Activated naive CD4-positive, alpha-beta T cell treated with anti-CD3 and anti-CD28 coated beads, Interleukin-2, amount 50 U/mL, for 24 hours (primary cell): ENCODE data around the gene FADS6.

Experiments used
- H3K27ac Mint-ChIP-seq: one replicate; pipeline ENCODE4 v1.8.0; 2021; ENCODE audit warnings: mild to moderate bottlenecking, mixed read lengths
- H3K27me3 Mint-ChIP-seq: one replicate; pipeline ENCODE4 v1.8.0; 2021; ENCODE audit warnings: mixed read lengths
- H3K36me3 Mint-ChIP-seq: one replicate; pipeline ENCODE4 v1.8.0; 2021; ENCODE audit warnings: mixed read lengths
- H3K4me1 Mint-ChIP-seq: one replicate; pipeline ENCODE4 v1.8.0; 2021; ENCODE audit warnings: mixed read lengths
- H3K4me3 Mint-ChIP-seq: one replicate; pipeline ENCODE4 v1.8.0; 2021; ENCODE audit warnings: mild to moderate bottlenecking, mixed read lengths
- H3K9me3 Mint-ChIP-seq: one replicate; pipeline ENCODE4 v1.8.0; 2021; ENCODE audit warnings: mixed read lengths

The FADS6 gene

DNA sequence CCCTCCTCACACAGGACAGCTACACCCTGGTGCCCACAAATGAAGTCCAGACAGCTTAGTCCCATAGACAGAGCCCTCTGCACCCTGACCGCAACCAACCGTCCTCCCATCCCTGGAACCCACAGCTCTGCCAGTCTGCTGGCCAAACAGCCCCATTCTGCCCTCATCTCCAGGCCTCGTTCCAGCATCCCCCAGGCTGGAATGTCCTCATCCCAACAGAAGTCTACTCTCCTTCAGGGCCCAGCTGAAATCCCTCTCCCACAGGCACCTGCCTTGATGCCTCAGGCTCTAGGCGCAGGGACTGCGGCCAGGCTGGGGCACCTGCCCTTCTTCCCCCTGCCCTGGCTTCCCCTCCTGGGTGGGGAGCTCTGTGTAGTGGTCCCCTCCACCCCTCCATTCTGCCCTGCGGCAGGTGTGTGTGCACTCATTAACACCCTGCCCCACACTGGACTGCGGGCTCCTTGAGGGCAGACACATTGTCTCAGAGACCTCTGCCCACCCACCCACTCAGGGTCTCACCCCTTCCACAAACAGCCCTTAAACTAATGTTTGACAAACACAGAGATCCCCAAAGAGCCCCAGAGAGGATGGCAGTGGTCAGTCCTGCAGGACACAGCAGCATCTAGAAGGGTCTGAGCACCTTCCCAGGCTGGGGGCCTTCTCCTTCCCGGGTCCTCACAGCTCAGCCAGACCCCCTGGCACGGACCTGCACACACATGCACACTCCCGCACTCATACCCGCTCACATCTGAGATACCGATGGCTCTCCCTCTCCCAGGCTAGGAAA is 34.6 kb downstream of the FADS6 start:
- peak overlapping the region; percentile 58 for H3K4me3 Mint-ChIP-seq
- no peak overlapping the region for H3K27ac Mint-ChIP-seq
- peaks cover 35% of the 10 kb centered on the region for H3K27me3 Mint-ChIP-seq
- no peaks in the 10 kb centered on the region for H3K36me3 Mint-ChIP-seq
- no peaks in the 10 kb centered on the region for H3K9me3 Mint-ChIP-seq
- H3K4me1 Mint-ChIP-seq: peaks cover 9% of the 10 kb centered on the region

DNA sequence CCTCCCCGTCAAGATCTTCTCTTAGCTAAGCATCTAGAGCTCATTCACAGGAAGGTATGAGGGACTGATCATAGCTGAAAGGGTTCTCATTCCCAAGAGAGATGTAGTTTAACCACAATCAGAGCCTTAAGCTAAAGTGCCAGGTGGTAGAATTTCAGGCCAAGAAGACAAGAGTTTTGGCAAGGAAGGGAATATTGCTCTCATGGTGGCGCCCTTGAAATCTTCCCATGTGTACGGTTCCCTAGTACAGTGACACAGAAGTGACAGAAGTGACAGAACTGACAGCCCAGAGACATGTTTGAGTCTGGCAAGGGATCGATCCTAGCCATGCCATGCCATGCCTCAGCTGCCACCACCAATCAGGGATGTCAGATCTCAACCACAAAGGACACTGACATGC is 36.2 kb downstream of the FADS6 start:
- H3K27me3 Mint-ChIP-seq: peaks cover 41% of the 10 kb centered on the region

DNA sequence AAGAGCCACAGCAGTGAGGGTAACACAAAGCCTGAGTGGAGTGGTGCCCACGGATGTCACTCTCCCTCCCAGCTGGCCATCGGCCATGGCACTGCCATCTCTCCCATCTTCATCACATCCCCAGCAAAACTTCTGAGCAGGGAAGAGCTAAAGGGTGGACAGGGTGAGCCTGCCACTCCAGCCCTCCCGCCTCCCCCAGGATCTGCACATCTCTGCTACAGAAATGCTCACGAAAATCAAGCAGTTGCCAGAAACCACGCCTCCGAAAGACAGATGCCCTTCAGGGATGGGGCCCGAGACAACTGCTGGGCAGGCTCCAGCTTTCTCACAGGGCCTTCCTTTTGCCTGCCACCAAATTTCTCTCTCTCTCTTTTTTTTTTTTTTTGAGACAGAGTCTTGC is 37.3 kb downstream of the FADS6 start:
- H3K36me3 Mint-ChIP-seq: no peaks in the 10 kb centered on the region
- H3K27ac Mint-ChIP-seq: no peak overlapping the region
- H3K27me3 Mint-ChIP-seq: peaks cover 42% of the 10 kb centered on the region
- H3K9me3 Mint-ChIP-seq: no peaks in the 10 kb centered on the region
- no peak overlapping the region for H3K4me3 Mint-ChIP-seq
- peaks cover 9% of the 10 kb centered on the region for H3K4me1 Mint-ChIP-seq

More for the DNA sequence above, 36.2 kb downstream of the FADS6 start:
- peaks cover 14% of the 10 kb centered on the region for H3K4me1 Mint-ChIP-seq
- H3K36me3 Mint-ChIP-seq: no peaks in the 10 kb centered on the region
- no peak overlapping the region for H3K27ac Mint-ChIP-seq
- H3K9me3 Mint-ChIP-seq: no peaks in the 10 kb centered on the region
- H3K4me3 Mint-ChIP-seq: no peak overlapping the region

DNA sequence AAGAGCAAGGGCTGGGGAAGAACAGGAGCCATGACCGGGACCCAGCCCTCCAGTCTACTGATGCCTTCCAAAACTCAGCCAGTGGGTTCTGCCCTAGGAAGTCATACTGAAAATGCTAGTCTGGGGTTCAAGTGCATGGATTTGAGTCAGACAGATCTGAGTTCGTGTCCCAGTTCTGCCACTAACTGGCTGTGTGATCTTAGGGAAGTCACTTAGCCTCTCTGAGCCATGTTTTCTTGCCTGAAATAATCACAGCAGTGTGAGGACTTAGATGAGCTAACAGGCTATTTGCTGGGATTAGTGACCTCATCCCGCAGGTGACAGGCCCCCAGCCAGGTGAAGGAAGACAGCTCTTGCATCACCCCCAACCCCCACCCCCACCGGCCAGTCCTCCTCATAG is 38.1 kb downstream of the FADS6 start:
- H3K9me3 Mint-ChIP-seq: no peaks in the 10 kb centered on the region
- no peak overlapping the region for H3K27ac Mint-ChIP-seq
- peaks cover 45% of the 10 kb centered on the region for H3K27me3 Mint-ChIP-seq
- no peak overlapping the region for H3K4me3 Mint-ChIP-seq
- H3K36me3 Mint-ChIP-seq: no peaks in the 10 kb centered on the region
- peaks cover 9% of the 10 kb centered on the region for H3K4me1 Mint-ChIP-seq

DNA sequence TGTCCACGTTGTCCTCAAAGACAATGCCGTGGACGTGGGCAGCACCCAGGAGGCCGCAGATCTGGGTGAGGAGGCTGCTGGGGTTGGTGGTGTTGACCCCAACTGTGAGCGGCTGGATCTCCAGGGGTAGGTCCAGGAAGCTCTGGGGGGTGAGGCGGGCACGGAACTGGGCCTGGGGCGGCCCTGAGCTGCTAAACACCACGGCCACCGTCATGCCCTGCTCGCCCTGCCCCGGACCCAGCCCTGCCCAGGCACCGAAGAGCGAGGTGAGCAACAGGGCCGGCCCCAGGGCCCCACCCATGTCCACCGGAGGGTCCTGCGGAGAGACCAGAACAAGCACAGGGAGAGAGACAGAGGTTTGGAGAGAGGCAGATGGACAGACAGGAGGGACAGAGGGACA is 38.6 kb downstream of the FADS6 start:
- H3K27me3 Mint-ChIP-seq: peaks cover 43% of the 10 kb centered on the region
- H3K27ac Mint-ChIP-seq: no peak overlapping the region
- no peak overlapping the region for H3K4me3 Mint-ChIP-seq
- peaks cover 9% of the 10 kb centered on the region for H3K4me1 Mint-ChIP-seq
- H3K9me3 Mint-ChIP-seq: no peaks in the 10 kb centered on the region
- no peaks in the 10 kb centered on the region for H3K36me3 Mint-ChIP-seq

DNA sequence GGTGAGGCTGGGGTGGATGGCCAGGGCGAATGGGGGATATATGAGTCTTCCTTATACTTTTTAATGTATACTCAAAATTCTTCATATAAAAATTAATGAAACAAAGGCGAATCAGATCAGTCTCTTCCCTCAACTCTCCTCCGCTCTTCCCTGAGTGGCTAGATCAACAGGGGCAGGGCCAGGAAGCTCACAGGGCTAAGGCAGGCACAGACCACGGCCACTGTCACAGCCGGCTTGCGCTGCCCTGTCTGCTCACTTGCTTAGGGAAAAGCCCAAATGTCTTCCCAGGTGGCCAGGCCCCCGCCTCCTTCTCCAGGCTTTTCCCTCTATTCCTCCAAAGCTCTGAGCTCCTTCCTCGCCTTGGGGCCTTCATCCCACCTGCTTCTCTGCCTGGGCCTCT is 39.8 kb downstream of the FADS6 start:
- H3K4me3 Mint-ChIP-seq: peak overlapping the region; percentile 73
- H3K9me3 Mint-ChIP-seq: no peaks in the 10 kb centered on the region
- peaks cover 6% of the 10 kb centered on the region for H3K4me1 Mint-ChIP-seq
- H3K36me3 Mint-ChIP-seq: no peaks in the 10 kb centered on the region
- no peak overlapping the region for H3K27ac Mint-ChIP-seq
- peaks cover 37% of the 10 kb centered on the region for H3K27me3 Mint-ChIP-seq

DNA sequence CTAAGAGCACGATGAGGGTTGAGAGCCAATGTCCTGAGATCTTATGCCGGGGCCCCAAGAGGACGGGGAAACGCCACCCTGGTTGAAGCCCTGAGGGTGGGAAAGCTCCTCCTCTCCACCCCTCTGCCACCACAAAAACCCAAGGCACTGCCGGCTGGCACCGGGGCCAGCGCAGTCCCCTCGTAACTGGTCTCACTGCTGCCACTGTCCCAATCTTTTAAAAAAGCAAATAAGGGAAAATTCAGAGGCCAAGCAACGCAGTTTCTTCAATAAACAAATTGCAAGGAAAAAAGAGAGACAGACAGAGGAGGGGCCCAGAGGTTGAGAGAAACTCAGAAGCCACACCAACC is 40.4 kb downstream of the FADS6 start:
- peak overlapping the region; percentile 85 for H3K4me3 Mint-ChIP-seq
- H3K36me3 Mint-ChIP-seq: no peaks in the 10 kb centered on the region
- peaks cover 34% of the 10 kb centered on the region for H3K27me3 Mint-ChIP-seq
- H3K9me3 Mint-ChIP-seq: no peaks in the 10 kb centered on the region
- peaks cover 6% of the 10 kb centered on the region for H3K4me1 Mint-ChIP-seq
- H3K27ac Mint-ChIP-seq: no peak overlapping the region

DNA sequence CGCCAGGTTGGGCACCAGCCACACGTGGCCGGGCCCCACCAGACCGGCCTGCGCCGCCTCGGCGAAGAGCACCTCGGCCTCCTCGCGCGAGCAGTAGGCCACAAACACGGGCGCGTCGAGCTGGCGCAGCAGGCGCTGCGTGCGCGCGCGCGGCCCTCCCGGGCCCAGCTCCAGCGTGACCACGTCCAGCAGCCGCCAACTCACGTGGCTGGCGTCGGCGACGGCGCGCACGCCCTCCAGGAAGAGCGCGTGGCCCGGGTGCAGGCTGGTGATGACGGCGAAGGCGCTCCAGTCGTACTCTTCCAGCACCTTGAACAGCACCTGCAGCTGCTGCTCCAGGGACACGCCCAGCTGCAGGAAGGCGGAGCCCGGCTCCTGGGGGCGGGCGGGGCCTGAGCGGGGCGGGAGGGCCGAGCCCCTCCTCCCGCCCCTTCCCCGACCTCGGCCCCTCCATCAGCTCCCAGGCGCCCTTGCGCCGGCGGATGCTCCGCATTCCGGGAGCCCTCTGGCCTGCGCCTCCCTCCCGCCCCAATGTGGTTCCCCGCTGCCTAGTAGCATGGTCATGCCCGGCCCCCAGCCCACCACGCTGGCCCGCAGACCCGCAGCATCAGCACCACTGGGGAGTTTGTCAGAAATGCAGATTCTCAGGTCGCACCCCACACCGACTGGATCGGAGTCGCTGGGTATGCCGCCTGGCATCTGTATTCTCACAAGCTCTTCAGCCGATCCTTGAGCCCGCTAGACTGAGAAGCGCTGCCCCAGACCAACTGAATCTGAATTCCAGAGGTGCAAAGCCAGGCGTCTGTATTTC is 41.0 kb downstream of the FADS6 start:
- H3K27ac Mint-ChIP-seq: no peak overlapping the region
- peaks cover 6% of the 10 kb centered on the region for H3K4me1 Mint-ChIP-seq
- no peaks in the 10 kb centered on the region for H3K36me3 Mint-ChIP-seq
- H3K9me3 Mint-ChIP-seq: no peaks in the 10 kb centered on the region
- peaks cover 28% of the 10 kb centered on the region for H3K27me3 Mint-ChIP-seq
- peak overlapping the region; percentile 85 for H3K4me3 Mint-ChIP-seq

DNA sequence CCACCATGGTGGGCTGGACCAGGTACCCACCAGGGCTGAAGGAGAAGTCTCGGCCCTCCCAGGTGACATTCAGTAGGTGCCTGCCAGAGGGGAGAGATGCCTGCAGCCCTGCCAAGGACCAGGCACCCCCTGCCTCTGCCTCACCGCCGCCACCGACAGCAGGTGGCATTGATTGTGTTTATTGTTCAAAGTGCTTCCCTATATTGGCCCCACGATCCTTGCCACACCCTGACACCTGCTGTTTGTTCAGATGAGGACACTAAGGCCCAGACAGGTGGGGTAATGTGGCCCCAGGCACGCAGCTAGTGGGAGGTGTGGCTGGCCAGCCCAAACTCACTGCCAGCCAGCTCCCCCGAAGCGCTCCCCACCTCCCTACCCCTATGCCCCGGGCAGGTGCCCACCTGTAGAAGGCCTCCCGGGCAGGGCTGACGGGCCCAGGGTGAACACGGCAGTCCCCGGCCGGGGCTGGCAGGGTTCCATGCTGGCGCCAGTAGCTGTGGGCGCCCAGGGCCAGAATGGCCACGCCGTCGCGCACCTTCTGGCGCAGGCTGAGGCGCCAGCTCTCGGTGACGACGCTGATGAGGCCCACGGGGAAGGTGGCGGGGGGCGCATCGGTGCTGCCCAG is 41.7 kb downstream of the FADS6 start:
- Mint-ChIP-seq H3K36me3 (no peaks in the 10 kb centered on the region), H3K27me3 (peaks cover 22% of the 10 kb centered on the region), H3K4me1 (peaks cover 6% of the 10 kb centered on the region), H3K4me3 (peak overlapping the region; percentile 26), H3K27ac (no peak overlapping the region), H3K9me3 (no peaks in the 10 kb centered on the region)

DNA sequence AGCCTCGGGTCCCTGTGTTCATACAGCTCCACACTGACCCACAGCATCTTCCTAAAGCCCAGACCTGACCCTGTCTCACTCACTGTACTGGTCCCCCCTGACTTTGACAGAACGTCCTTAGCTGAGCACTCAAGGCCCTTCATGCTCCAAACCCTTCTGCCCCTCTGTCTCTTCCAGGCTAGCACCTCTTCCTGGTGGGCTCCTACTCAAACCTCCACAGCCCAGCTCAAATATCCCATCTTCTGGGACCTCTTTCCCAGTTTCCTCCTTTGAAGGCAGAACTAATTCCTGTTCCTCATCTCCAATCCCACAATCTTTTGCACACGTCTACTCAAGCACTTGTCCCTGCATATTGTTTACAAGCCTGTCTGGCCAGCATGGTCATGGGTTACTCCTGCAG is 42.5 kb downstream of the FADS6 start:
- no peak overlapping the region for H3K27ac Mint-ChIP-seq
- H3K27me3 Mint-ChIP-seq: peaks cover 18% of the 10 kb centered on the region
- H3K9me3 Mint-ChIP-seq: no peaks in the 10 kb centered on the region
- H3K4me1 Mint-ChIP-seq: peaks cover 6% of the 10 kb centered on the region
- peak overlapping the region; percentile 32 for H3K4me3 Mint-ChIP-seq
- no peaks in the 10 kb centered on the region for H3K36me3 Mint-ChIP-seq

DNA sequence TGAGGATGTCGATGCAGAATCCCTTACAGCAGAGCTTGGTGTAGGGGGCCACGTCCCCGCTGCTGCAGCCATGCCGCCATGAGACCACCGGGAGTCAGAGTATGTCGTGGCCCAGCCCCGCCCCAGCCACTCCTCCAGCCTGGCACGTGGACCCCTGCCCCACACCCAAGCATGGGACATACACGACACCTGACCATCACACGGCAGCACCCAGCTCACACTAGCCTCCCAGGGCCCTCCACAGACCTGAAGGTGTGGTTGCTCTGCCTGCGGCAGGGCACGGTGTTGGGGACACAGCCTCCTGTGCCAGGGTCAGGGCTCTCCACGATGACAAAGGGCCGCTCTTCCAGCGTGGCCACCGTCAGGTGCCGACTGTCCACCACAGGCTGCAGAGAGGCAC is 43.1 kb downstream of the FADS6 start:
- Mint-ChIP-seq H3K4me1 (peaks cover 6% of the 10 kb centered on the region), H3K9me3 (no peaks in the 10 kb centered on the region), H3K27ac (no peak overlapping the region), H3K4me3 (no peak overlapping the region), H3K27me3 (peaks cover 14% of the 10 kb centered on the region), H3K36me3 (no peaks in the 10 kb centered on the region)

DNA sequence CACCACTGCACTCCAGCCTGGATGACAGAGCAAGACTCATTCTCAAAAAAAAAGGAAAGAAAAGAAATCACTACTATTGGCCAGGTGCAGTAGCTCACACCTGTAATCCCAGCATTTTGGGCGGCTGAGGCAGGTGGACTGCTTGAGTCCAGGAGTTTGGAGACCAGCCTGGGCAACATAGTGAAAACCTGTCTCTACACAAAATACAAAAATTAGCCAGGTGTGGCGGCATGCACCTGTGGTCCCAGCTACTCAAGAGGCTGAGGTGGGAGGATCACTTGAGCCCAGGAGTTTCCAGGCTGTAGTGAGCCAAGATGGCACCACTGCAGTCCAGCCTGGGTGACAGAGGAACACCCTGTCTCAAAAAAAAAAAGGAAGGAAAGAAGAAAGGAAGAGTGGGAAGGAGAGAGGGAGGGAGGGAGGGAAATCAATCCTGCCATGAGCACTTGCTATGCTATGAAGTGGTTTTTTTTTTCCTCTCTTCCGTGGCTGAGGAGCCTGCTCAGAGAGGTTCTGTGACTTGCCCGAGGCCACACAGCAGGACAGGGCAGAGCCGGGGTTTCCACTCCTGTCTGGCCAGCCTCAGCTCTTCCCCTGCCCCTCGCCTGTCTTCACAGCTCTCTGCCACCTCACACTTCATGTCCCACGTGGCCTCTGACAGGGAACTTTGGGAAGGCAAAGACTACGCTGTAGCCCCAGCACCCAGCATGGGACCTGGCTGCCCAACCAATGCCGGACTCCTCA is 44.6 kb downstream of the FADS6 start:
- Mint-ChIP-seq H3K36me3 (no peaks in the 10 kb centered on the region), H3K27ac (no peak overlapping the region), H3K27me3 (peaks cover 12% of the 10 kb centered on the region), H3K4me1 (peaks cover 6% of the 10 kb centered on the region), H3K9me3 (no peaks in the 10 kb centered on the region), H3K4me3 (no peak overlapping the region)

DNA sequence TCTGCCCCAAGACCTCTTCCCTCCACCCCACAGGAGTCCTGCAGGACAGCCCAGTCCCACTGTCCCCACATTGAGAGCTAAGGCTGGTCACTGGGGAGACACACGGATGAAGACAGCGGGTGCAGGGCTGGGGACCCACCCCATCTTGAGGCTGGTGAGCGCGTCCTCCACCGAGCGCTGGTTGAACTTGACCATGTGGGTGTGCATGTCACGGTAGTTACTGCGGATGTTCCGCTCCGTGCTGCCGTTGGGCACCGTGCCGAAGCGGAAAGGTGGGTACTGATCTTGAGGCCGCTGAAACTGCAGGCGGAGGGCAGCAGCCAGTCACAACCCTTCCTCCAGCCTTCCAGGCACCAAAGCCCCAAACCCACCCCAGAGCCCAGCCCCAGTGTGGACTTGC is 46.8 kb downstream of the FADS6 start:
- no peaks in the 10 kb centered on the region for H3K9me3 Mint-ChIP-seq
- peaks cover 7% of the 10 kb centered on the region for H3K27me3 Mint-ChIP-seq
- H3K36me3 Mint-ChIP-seq: no peaks in the 10 kb centered on the region
- peaks cover 5% of the 10 kb centered on the region for H3K4me1 Mint-ChIP-seq
- H3K27ac Mint-ChIP-seq: no peak overlapping the region
- no peak overlapping the region for H3K4me3 Mint-ChIP-seq

DNA sequence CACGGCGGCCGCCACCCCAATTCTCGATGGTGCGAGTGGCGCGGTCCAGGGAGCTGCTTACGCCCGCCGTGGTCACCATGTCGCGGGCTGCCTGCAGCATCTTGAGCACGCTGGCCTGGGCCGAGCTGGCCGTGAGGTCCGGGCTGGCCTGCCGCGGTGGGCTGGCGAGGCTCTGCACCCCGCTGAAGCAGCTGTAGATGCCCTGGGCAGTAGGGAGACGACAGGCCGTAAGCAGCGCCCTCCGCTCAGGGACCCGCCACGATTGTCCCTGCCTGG is 50.1 kb downstream of the FADS6 start:
- Mint-ChIP-seq H3K27ac (no peak overlapping the region), H3K4me1 (peaks cover 14% of the 10 kb centered on the region), H3K36me3 (peaks cover under 1% of the 10 kb centered on the region), H3K9me3 (no peaks in the 10 kb centered on the region), H3K27me3 (peaks cover 5% of the 10 kb centered on the region), H3K4me3 (no peak overlapping the region)

DNA sequence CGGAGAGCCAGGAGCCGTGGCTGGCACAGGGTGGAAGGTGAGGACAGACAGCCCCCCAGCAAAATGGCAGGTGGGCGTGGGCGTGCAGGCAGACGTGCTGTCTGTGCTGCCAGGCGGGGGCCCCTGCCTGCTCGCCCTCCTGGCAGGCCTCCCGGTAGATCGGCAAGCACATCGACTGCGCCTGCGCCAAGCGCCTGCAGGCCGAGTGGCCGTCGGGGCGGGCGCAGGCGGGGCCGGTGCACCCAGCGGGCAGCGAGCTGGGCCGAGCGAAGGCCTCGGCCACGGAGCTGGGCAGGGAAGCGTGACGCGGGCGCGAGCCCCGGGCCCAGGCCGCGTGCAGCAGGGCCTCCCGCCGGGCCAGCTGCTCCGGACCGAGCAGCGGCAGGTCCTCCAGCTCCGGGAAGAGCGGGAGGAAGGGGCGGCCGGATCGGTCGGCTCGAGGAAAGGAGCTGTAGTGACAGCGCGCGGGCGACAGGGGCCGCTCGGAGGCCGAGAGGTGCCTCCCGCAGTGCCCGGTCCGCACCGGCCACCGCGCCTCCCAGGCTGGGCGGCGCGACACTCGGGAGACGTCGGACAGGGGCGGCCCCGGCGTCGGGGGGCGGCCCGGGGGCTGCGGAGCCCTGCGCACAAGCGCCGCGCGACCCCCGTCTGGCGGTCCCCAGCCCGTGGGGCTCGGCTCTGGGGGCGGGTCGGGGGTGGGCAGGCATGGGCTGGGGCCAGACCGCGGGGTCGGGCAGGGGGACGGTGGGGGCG is 50.7 kb downstream of the FADS6 start:
- Mint-ChIP-seq H3K4me1 (peaks cover 14% of the 10 kb centered on the region), H3K27me3 (peaks cover 5% of the 10 kb centered on the region), H3K27ac (no peak overlapping the region), H3K9me3 (no peaks in the 10 kb centered on the region), H3K4me3 (no peak overlapping the region), H3K36me3 (peaks cover 3% of the 10 kb centered on the region)
